Breast epithelium (tissue), 4 donors: ENCODE data around the gene UFSP1. TPM values are rescaled to one million over a fixed set of nuclear protein-coding genes. Genes with fewer than 3 reads are reported as not detected.

Source experiments
- DNase-seq, 2 donors: peaks; one replicate each; pipeline ENCODE4 v3.0.0-alpha.2; 2019; ENCODE audit warnings: low spot score in 2 of 2
- H3K27ac ChIP-seq, 2 donors: fragments of 200-600 bp; sonication (generic) in 1 of 2; one replicate each; pipeline ENCODE4 v1.5.1; 2016 to 2019; ENCODE audit warnings: mild to moderate bottlenecking in 1 of 2
- H3K27me3 ChIP-seq, 2 donors: fragments of 200-600 bp; sonication (generic) in 1 of 2; one replicate each; pipeline versions ENCODE4 v1.5.1 to v1.6.0; 2017 to 2019; ENCODE audit warnings: control low read depth in 1 of 2, mild to moderate bottlenecking in 1 of 2
- H3K36me3 ChIP-seq: fragments of 200-600 bp; one replicate; pipeline ENCODE4 v1.5.1; 2019
- H3K4me1 ChIP-seq, 2 donors: fragments of 200-600 bp; sonication (generic); one replicate each; pipeline ENCODE4 v1.5.1; 2016 to 2019; ENCODE audit warnings: control low read depth in 1 of 2
- H3K4me3 ChIP-seq, 3 donors: fragments of 200-600 bp; sonication (generic); 1 replicate in 2 of 3; 2 replicates in 1 of 3; pipeline ENCODE4 v1.5.1; 2016 to 2019; ENCODE audit warnings: mild to moderate bottlenecking in 3 of 3, moderate library complexity in 2 of 3
- H3K9me3 ChIP-seq, 2 donors: fragments of 200-600 bp; sonication (generic) in 1 of 2; one replicate each; pipeline ENCODE4 v1.5.1; 2016 to 2019; ENCODE audit warnings: control low read depth in 1 of 2
- POLR2A ChIP-seq: fragments of 450-650 bp; IDR thresholded peaks from one replicate; pipeline ENCODE4 v1.6.1; 2016; ENCODE audit warnings: antibody characterized with exemption, mild to moderate bottlenecking, moderate library complexity
- POLR2AphosphoS5 ChIP-seq, 3 donors: sonication (generic); formaldehyde crosslinking; IDR thresholded peaks; one replicate each; pipeline ENCODE4 v1.6.1; 2017; ENCODE audit warnings: antibody characterized with exemption in 3 of 3
- intact Hi-C: fragments of 100-400 bp; cut with DNase I; formaldehyde crosslinking; loops from one replicate; pipeline ENCODE4 v1.15.1; 2023; ENCODE audit warnings: low total_unique reads
- total RNA-seq, 3 donors: library from RNA; depleted of rRNA; stranded (reverse); fragments of >200 nt; gene quantifications; one replicate each; pipeline ENCODE4 v1.1.0, GENCODE V29; 2016
- TF ChIP-seq, protein P1 (sequence below), 3 donors: fragments of 450-650 bp; IDR thresholded peaks; one replicate each; pipeline ENCODE4 v1.5.1; 2016 to 2017; ENCODE audit warnings: antibody characterized with exemption in 3 of 3, mild to moderate bottlenecking in 3 of 3, moderate library complexity in 3 of 3

UFSP1 gene
- total RNA-seq, 3 donors from 2014 or later, result 2.9 to 4.2 (median 3.7) TPM

DNA sequence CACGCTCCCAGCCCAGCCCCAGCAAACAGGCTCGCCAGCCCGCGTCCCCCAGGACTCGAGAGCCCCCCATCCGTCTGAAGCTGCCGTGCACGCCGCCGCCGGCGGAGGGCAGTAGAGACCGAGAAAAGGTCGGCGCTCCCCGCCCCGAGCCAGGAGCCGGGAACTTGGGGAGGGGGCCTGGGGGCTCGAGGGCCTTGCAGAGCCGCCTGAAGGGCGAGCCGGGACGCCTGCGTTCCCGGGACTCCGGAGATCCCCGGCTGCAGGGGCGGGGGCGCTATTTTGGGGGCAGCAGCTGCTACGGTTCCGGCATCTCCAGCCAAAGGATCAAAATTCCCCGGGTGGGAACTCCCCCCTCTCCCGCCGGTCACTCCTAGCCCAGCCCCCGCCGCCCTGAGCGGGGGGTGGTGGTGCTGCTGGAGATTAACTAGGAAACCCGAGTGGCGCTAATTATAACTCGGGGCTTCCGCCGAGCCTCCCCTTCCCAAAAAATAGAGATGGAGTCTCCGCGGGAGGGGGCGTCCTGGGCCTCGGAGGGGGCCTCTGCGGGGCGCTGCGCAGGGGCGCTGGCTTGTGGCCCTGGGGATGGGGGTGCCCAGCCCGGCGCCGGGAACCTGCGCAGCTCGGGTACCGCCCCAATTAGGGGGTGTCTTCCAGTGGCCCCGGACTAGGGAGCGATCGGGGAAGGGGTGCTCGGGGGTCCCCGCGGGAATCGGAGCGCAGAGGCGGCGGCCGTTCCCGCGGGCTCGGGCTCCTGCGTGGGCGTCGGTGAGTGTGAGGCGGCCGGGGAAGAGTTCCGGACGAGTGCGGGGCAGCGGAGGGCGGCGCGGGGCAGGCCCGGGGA, 5.6 kb upstream of the UFSP1 start:
- no peaks in the 10 kb centered on the region for H3K9me3 ChIP-seq
- no peak for TF ChIP-seq POLR2AphosphoS5 (IDR thresholded peaks at IDR 0.05)
- TF ChIP-seq, protein P1, sequence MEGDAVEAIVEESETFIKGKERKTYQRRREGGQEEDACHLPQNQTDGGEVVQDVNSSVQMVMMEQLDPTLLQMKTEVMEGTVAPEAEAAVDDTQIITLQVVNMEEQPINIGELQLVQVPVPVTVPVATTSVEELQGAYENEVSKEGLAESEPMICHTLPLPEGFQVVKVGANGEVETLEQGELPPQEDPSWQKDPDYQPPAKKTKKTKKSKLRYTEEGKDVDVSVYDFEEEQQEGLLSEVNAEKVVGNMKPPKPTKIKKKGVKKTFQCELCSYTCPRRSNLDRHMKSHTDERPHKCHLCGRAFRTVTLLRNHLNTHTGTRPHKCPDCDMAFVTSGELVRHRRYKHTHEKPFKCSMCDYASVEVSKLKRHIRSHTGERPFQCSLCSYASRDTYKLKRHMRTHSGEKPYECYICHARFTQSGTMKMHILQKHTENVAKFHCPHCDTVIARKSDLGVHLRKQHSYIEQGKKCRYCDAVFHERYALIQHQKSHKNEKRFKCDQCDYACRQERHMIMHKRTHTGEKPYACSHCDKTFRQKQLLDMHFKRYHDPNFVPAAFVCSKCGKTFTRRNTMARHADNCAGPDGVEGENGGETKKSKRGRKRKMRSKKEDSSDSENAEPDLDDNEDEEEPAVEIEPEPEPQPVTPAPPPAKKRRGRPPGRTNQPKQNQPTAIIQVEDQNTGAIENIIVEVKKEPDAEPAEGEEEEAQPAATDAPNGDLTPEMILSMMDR (IDR thresholded peaks at IDR 0.05), result peak; percentile 62 to 82 (median 70)
- H3K4me1 ChIP-seq, result peaks cover 0 to 6% of the 10 kb centered on the region in 2 donors
- H3K27ac ChIP-seq, result peak overlapping the region; percentile 0 to 29
- peaks cover 4 to 39% of the 10 kb centered on the region in 2 donors for H3K27me3 ChIP-seq
- no peaks in the 10 kb centered on the region for H3K36me3 ChIP-seq
- DNase-seq, result no peak
- H3K4me3 ChIP-seq, result peak overlapping the region; percentile 35 to 67 (median 58)
- intact Hi-C loops, result loop anchor here (5.0 kb wide), 1 partner anchor 162 kb away; no protein-coding TSS in a partner anchor

DNA sequence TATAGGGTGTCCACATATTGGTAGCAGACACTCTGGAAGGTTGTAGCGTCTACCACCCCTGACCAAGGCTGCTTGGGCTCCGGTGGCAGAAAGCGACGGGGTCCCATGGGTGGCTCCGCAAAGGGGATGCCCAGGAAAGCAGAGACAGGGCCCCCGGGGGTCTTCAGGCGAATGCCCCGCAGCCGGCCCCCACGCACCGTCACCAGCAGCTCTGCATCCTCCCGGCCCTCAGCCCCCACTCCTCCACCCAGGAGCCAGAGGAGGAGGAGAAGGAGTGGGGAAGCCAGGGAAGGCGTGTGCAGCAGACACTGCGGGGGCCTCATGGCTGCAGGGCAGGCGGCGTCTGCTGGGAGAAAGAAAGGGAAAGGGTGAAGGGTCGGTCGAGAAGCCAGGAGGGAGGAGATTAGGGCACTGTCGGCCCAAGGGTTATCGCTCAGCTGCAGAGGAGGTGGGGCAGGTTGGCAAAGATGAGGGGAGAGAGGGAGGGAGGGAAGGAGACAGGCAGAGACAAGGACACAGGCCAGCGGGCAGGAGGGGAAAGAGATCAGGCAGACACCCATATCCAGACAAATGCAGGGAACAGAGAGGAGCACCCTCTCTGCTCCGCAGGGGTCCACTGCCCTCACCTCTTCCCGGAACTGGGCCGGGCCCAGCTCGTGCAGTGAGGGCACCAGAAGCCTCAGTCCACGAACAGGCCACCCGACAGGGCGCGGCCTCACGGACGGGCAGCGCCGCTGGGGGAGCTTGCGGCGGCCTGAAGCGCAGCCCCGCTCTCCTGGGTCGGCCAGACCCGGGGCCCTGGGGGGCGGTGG, 4.6 kb upstream of the UFSP1 start:
- no peak for DNase-seq
- Histone ChIP-seq H3K36me3 (no peaks in the 10 kb centered on the region), H3K27ac (peak overlapping the region in 1 of 2 donors; percentile 0), H3K27me3 (peaks cover 4 to 30% of the 10 kb centered on the region in 2 donors), H3K4me3 (peak overlapping the region; percentile 35 to 67 (median 58)), H3K9me3 (no peaks in the 10 kb centered on the region), H3K4me1 (peaks cover 0 to 7% of the 10 kb centered on the region in 2 donors)
- intact Hi-C loops, result no loop called here
- no peak for TF ChIP-seq POLR2AphosphoS5 (IDR thresholded peaks at IDR 0.05)

DNA sequence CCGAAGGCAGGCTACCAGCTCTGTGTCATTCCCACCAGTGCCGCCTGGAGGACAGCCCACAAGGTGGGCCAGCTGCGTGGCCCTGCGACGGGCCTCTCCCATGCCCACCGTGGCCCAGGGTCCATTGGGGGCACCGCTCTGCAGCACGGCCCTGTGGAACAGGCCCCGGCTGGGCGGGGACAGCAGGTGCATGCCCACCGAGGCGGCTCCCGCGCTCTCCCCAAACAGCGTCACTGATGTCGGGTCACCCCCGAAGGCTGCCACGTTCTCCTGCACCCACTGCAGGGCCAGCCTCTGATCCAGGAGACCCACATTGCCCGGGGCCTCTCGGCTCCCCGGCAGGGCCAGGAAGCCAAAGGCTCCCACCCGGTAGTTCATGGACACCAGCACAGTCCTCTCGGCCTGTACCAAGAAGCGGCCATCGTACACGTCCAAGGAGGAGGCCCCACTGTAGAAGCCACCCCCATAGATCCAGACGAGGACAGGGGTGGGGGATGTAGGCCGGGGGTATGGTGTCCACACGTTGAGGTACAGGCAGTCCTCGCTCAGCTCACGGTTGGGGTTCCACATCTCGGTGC, 3.9 kb upstream of the UFSP1 start:
- H3K27me3 ChIP-seq, result peaks cover 4 to 28% of the 10 kb centered on the region in 2 donors

DNA sequence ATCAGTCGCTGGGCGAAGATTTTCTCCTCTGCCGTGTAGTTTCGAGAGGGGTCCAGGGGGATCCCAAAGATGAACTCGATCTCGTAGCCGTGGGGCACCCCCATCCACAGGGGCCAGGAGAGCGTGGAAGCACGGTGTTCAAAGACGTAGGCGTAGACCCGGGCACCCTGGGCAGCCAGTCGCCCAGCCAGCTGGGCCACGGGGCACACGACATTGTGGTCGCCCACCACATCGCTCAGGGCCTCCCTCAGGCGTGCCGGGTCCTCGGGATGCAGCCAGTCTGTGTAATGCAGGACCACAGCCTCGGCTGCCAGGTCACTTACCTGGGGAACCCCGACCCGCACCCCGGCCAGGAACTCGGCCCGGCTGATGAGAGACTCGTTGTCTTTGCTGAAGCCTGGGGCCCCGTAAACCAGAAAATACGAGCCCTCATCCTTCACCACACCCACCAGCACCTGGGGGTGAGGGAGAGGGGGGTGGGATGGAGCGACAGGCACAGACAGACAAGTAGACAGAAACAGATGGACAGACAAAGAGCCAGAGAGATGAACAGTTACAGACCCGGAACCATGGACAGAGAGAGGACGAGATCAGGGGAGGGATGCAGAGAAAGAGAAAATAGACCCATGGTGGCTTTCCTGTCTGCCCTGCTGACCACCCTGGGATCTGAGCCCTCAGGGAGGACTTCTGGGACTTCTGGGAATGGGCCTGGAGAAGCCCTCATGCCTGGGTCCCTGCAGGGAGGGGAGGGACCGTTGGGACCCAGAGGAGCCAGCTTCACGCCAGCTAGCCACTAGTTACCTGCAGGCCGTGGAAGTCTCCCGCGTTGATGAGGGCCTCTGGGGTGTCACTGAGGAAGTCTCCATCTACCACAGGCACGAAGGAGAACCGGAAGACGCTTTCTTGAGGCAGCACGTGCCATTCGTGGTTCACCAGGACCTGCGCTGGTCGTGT, 3.1 kb upstream of the UFSP1 start:
- Histone ChIP-seq H3K9me3 (no peaks in the 10 kb centered on the region), H3K36me3 (no peaks in the 10 kb centered on the region), H3K4me1 (peaks cover 0 to 10% of the 10 kb centered on the region in 2 donors), H3K27ac (no peak overlapping the region), H3K27me3 (peaks cover 4 to 23% of the 10 kb centered on the region in 2 donors), H3K4me3 (no peak overlapping the region)
- intact Hi-C loops, result no loop called here
- TF ChIP-seq, protein P1 (IDR thresholded peaks at IDR 0.05), result no peak
- no peak for TF ChIP-seq POLR2AphosphoS5 (IDR thresholded peaks at IDR 0.05)
- DNase-seq, result no peak

More for the DNA sequence above, 3.9 kb upstream of the UFSP1 start:
- Histone ChIP-seq H3K9me3 (no peaks in the 10 kb centered on the region), H3K4me1 (peaks cover 0 to 10% of the 10 kb centered on the region in 2 donors), H3K36me3 (no peaks in the 10 kb centered on the region), H3K4me3 (no peak overlapping the region), H3K27ac (no peak overlapping the region)
- intact Hi-C loops, result no loop called here
- no peak for DNase-seq
- TF ChIP-seq POLR2AphosphoS5 (IDR thresholded peaks at IDR 0.05) (no peak), POLR2A (no peak)
- TF ChIP-seq, protein P1 (IDR thresholded peaks at IDR 0.05), result no peak
